Stimulated activated naive CD4-positive, alpha-beta T cell treated with Interleukin-2 at 50 U/mL for 16 hours (primary cell): ENCODE measurements around the gene ADAMTSL1.

Source experiments
- DNase-seq: peaks from one replicate; lab custom pipeline; 2025; lab: John Stamatoyannopoulos, UW

ADAMTSL1 gene

GRCh38 chr9:18819418-18819817 lies 345.5 kb downstream of the ADAMTSL1 start:
- no peak for DNase-seq

- no peak for DNase-seq
Observed at GRCh38 chr9:18820566-18821095, 346.7 kb downstream of the ADAMTSL1 start.

GRCh38 chr9:18821788-18822187 lies 347.8 kb downstream of the ADAMTSL1 start:
- DNase-seq, result no peak

GRCh38 chr9:18822850-18823249 lies 348.9 kb downstream of the ADAMTSL1 start:
- DNase-seq, result no peak

GRCh38 chr9:18824095-18824666 lies 350.2 kb downstream of the ADAMTSL1 start:
- DNase-seq, result no peak

GRCh38 chr9:18825656-18826170 lies 351.8 kb downstream of the ADAMTSL1 start:
- no peak for DNase-seq

GRCh38 chr9:18826248-18826647 lies 352.3 kb downstream of the ADAMTSL1 start:
- no peak for DNase-seq

- no peak for DNase-seq
Observed at GRCh38 chr9:18829066-18829465, 355.1 kb downstream of the ADAMTSL1 start.

- no peak for DNase-seq
Observed at GRCh38 chr9:18829873-18830272, 355.9 kb downstream of the ADAMTSL1 start.

- no peak for DNase-seq
Observed at GRCh38 chr9:18834740-18835361, 360.9 kb downstream of the ADAMTSL1 start.

- DNase-seq, result no peak
Observed at GRCh38 chr9:18837402-18837801, 363.4 kb downstream of the ADAMTSL1 start.

GRCh38 chr9:18847576-18848275 lies 373.8 kb downstream of the ADAMTSL1 start:
- DNase-seq, result no peak

- no peak for DNase-seq
Observed at GRCh38 chr9:18848657-18849056, 374.7 kb downstream of the ADAMTSL1 start.

GRCh38 chr9:18849270-18849669 lies 375.3 kb downstream of the ADAMTSL1 start:
- no peak for DNase-seq

GRCh38 chr9:18849890-18850677 lies 376.1 kb downstream of the ADAMTSL1 start:
- DNase-seq, result no peak

- no peak for DNase-seq
Observed at GRCh38 chr9:18851069-18851795, 377.3 kb downstream of the ADAMTSL1 start.

GRCh38 chr9:18855656-18856055 lies 381.7 kb downstream of the ADAMTSL1 start:
- DNase-seq, result no peak

GRCh38 chr9:18857334-18857733 lies 383.4 kb downstream of the ADAMTSL1 start:
- no peak for DNase-seq

GRCh38 chr9:18857769-18858168 lies 383.8 kb downstream of the ADAMTSL1 start:
- no peak for DNase-seq

GRCh38 chr9:18861609-18862544 lies 387.9 kb downstream of the ADAMTSL1 start:
- no peak for DNase-seq
